A673 (cell line): Measurements from ENCODE around the gene MYCN. TPM values are rescaled to one million over a fixed set of nuclear protein-coding genes. Genes with fewer than 3 reads are reported as not detected.

Experiments
- BruUV-seq: library from RNA; stranded (reverse); fragments of 400-500 nt; replicated peaks from 2 replicates; lab custom pipeline; 2021; lab: Mats Ljungman, UMichigan
- CTCF ChIA-PET: fragments of 300-600 bp; sonication (Branson Sonifier 250); formaldehyde crosslinking; loops from one replicate; lab custom pipeline; 2022; ENCODE audit warnings: antibody characterized with exemption; lab: Charles Lee
- POLR2A ChIA-PET: fragments of 300-600 bp; sonication (Branson Sonifier 250); formaldehyde crosslinking; loops from one replicate; lab custom pipeline; 2022; ENCODE audit warnings: antibody characterized with exemption; ENCODE audit not compliant: low non-redundant PET; lab: Charles Lee
- DNase-seq: peaks from one replicate; pipeline ENCODE4 v3.0.0-alpha.2; 2015; ENCODE audit warnings: low spot score
- H3K27ac ChIP-seq: fragments of 200-600 bp; sonication (generic); 2 replicates; pipeline ENCODE4 v1.5.1; 2016; ENCODE audit warnings: mixed run types, low read depth, mild to moderate bottlenecking, mixed read lengths, antibody characterized with exemption, low read length; ENCODE audit not compliant: poor library complexity, severe bottlenecking
- H3K27me3 ChIP-seq: fragments of 200-600 bp; sonication (generic); replicated peaks from 2 replicates; pipeline ENCODE4 v1.6.1; 2017; ENCODE audit warnings: mixed run types, low read depth, mild to moderate bottlenecking, mixed read lengths, antibody characterized with exemption, low read length; ENCODE audit not compliant: insufficient read depth, poor library complexity
- H3K36me3 ChIP-seq: fragments of 200-600 bp; sonication (generic); 2 replicates; pipeline ENCODE4 v1.6.1; 2016; ENCODE audit warnings: mixed run types, mild to moderate bottlenecking, mixed read lengths, antibody characterized with exemption, low read length; ENCODE audit not compliant: insufficient read depth, poor library complexity, severe bottlenecking
- H3K4me1 ChIP-seq: fragments of 200-600 bp; sonication (generic); 2 replicates; pipeline ENCODE4 v1.6.1; 2017; ENCODE audit warnings: mixed run types, mild to moderate bottlenecking, mixed read lengths, antibody characterized with exemption, low read length; ENCODE audit not compliant: insufficient read depth, poor library complexity, severe bottlenecking
- H3K4me3 ChIP-seq: fragments of 200-600 bp; sonication (generic); 2 replicates; pipeline ENCODE4 v1.5.1; 2016; ENCODE audit warnings: low read depth, mixed run types, mild to moderate bottlenecking, mixed read lengths, low read length; ENCODE audit not compliant: poor library complexity, severe bottlenecking
- H3K9me3 ChIP-seq: fragments of 200-600 bp; sonication (generic); 2 replicates; pipeline ENCODE4 v1.6.1; 2016; ENCODE audit warnings: mixed run types, low read depth, mild to moderate bottlenecking, mixed read lengths, antibody characterized with exemption, low read length; ENCODE audit not compliant: poor library complexity, severe bottlenecking
- EZH2 ChIP-seq: fragments of 200-600 bp; sonication (generic); IDR thresholded peaks from 2 replicates; pipeline ENCODE4 v1.6.1; 2017; ENCODE audit warnings: borderline replicate concordance, low read depth, mild to moderate bottlenecking, mixed read lengths, antibody characterized with exemption, low read length; ENCODE audit not compliant: poor library complexity, severe bottlenecking
- intact Hi-C: fragments of 100-400 bp; cut with micrococcal nuclease; formaldehyde crosslinking; loops from one replicate; pipeline ENCODE4 v1.10.0; 2022; ENCODE audit not compliant: unreplicated experiment
- total RNA-seq: library from RNA; stranded (reverse); gene quantifications from 2 replicates; pipeline ENCODE4 v1.2.3, GENCODE V29; 2021
- TF ChIP-seq, protein P1 (sequence below): fragments of 300-800, 200-600 bp; sonication (generic); conservative IDR thresholded peaks from 2 replicates; pipeline ENCODE4 v1.5.1; 2017; ENCODE audit warnings: low read depth, mild to moderate bottlenecking, antibody characterized with exemption, low read length, moderate library complexity, mixed read lengths

The MYCN gene
- total RNA-seq, 1 experiment from 2014 or later = 2.8 TPM

DNA sequence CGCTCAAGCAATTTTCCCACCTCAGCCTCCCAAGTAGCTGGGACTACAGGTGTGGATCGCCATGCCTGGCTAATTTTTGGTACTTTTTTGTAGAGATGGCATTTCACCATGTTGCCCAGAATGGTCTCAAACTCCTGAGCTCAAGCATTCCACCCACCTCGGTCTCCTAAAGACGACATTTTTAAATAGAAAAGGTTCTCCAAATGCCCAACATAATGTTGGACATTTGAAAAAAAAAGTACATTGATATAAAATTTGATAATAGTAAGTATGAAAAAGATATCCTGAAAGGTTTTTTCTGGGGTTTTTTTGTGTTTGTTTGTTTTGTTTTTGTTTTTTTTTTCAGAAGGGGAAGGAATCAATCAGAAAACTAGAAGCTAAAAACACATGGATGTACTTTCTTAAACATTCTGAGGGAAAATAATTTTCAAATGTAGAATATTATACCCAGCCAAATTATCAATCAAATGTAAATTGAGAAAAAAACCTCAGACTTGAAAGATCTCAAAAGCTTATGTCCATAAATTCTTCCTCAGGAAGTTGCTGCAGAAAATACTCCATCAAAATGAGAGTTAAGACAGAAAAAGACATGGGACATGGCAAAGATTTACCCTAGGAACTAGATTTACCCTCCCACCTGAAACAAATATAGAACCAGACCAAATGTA, 42.8 kb upstream of the MYCN start:
- Histone ChIP-seq H3K4me3 (no peak overlapping the region), H3K27me3 (no peaks in the 10 kb centered on the region), H3K9me3 (peaks cover 9% of the 10 kb centered on the region), H3K27ac (no peak overlapping the region), H3K4me1 (peaks cover 3% of the 10 kb centered on the region), H3K36me3 (no peaks in the 10 kb centered on the region)
- no peak for TF ChIP-seq EZH2
- TF ChIP-seq, protein P1, sequence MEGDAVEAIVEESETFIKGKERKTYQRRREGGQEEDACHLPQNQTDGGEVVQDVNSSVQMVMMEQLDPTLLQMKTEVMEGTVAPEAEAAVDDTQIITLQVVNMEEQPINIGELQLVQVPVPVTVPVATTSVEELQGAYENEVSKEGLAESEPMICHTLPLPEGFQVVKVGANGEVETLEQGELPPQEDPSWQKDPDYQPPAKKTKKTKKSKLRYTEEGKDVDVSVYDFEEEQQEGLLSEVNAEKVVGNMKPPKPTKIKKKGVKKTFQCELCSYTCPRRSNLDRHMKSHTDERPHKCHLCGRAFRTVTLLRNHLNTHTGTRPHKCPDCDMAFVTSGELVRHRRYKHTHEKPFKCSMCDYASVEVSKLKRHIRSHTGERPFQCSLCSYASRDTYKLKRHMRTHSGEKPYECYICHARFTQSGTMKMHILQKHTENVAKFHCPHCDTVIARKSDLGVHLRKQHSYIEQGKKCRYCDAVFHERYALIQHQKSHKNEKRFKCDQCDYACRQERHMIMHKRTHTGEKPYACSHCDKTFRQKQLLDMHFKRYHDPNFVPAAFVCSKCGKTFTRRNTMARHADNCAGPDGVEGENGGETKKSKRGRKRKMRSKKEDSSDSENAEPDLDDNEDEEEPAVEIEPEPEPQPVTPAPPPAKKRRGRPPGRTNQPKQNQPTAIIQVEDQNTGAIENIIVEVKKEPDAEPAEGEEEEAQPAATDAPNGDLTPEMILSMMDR = no peak
- BruUV-seq = no TSS peak
- intact Hi-C loops = no loop called here
- CTCF ChIA-PET = no interaction called here
- POLR2A ChIA-PET = interaction anchor here (0.6 kb wide), 1 partner anchor 191 kb away, joined by 27 read pairs; no protein-coding TSS in a partner anchor
- no peak for DNase-seq

DNA sequence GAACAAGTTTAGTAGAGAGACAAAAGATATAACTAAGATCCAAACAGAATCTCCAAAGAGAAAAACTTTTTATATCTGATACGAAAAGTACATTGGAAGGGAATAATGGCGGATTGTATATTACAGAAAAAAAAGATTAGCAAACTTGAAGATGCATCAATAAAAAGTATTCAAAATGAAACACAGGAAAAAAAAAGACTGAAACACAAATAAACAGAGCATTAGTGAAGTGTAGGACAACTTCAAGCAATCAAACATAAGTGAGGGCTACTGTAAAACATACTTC, 41.1 kb upstream of the MYCN start:
- no peaks in the 10 kb centered on the region for H3K4me1 ChIP-seq
- no peaks in the 10 kb centered on the region for H3K36me3 ChIP-seq
- H3K27me3 ChIP-seq = no peaks in the 10 kb centered on the region
- H3K9me3 ChIP-seq = peaks cover 9% of the 10 kb centered on the region
- H3K4me3 ChIP-seq = no peak overlapping the region
- TF ChIP-seq, protein P1 = no peak
- TF ChIP-seq EZH2 = no peak
- intact Hi-C loops = no loop called here
- CTCF ChIA-PET = no interaction called here
- POLR2A ChIA-PET = no interaction called here
- DNase-seq = no peak
- BruUV-seq = no TSS peak
- no peak overlapping the region for H3K27ac ChIP-seq

DNA sequence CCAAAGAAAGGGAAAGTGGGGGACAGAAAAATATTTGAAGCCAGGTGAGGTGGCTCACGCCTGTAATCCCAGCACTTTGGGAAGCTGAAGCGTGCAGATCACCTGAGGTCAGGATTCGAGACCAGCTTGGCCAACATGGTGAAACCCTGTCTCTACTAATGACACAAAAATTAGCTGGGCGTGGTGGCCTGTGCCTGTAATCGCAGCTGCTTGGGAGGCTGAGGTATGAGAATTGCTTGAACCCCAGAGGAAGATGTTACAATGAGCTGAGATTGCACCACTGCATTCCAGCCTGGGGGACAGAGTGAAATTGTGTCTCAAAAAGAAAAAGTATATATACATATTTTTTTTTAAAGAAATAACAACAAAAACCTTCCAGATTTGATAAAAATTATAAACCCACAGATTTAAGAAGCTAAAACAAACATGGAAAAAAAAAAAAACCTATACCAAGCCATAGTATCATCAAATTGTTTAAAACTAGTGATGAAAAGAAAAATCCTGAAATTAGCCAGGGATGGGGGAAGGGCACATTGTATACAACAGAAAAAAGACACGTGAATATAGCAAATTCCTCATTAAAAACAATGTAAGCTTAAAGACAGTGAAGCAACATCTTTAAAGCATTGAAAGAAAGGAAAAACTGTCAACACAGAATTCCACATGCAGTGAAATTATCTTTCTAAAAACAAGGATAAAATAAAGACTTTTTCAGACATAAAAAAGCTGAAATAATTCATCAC, 40.4 kb upstream of the MYCN start:
- intact Hi-C loops = no loop called here
- CTCF ChIA-PET = no interaction called here
- POLR2A ChIA-PET = no interaction called here
- Histone ChIP-seq H3K36me3 (no peaks in the 10 kb centered on the region), H3K27ac (no peak overlapping the region), H3K4me1 (no peaks in the 10 kb centered on the region), H3K9me3 (peaks cover 9% of the 10 kb centered on the region), H3K27me3 (no peaks in the 10 kb centered on the region), H3K4me3 (no peak overlapping the region)
- no peak for DNase-seq
- BruUV-seq = no TSS peak
- TF ChIP-seq, protein P1 = no peak
